NCI-H2227 treated with DMSO at 0.1 percent for 48 hours (cell line): ENCODE measurements around the gene CAMK1G.

Experiments used
- DNase-seq: peaks from one replicate; lab custom pipeline; 2025; lab: John Stamatoyannopoulos, UW

Gene CAMK1G

DNA sequence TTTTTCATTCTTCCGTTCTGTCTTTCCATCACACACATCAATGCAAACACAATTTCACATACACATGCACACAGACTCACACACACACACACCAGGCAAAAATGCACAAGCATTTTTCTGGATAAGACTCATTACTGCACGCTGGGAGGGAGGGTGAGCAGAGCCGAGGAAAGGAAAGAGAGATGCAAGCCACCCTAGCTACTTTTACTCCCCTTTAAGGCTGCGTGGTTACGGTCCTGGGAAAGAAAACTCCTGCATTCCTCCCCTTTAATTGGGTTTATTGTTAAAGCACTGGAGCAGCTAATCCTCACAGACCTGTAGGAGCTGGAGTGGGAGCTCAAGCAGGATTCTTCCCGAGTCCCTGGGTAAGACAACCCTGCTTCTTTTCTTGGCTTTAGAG is at the start of gene CAMK1G:
Gene CAMK1G, plus strand, starts transcription at position 307 of the 400 bp plus-strand sequence. CDS start 11,270 bp downstream, outside the sequence.
- peak; percentile 88 for DNase-seq

- no peak for DNase-seq
These were observed 48.8 kb upstream of the CAMK1G start for GRCh38 chr1:209534496-209535250.

- DNase-seq, result no peak
These were observed 46.7 kb upstream of the CAMK1G start for GRCh38 chr1:209536843-209537242.

GRCh38 chr1:209537336-209538114 is 46.0 kb upstream of the CAMK1G start:
- DNase-seq, result no peak

DNA sequence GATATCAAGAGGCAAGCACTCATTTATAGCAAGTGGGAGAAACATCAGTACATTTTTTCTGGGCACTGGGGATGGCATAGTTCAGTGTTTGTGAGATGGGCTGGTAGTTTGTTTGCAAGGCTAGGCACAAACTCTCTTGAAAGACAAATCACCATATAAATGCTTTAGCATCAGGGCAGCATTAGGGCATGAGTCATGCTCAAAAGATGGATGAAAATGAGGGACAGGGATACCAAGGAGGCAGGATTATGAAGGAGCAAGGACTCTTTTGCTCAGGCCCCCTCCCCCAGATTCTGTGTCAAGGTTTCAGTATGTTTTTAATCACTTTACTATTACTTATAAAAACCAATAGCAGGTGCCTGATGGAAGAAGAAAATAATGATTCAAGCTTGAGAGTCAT is 43.9 kb upstream of the CAMK1G start:
- no peak for DNase-seq

DNA sequence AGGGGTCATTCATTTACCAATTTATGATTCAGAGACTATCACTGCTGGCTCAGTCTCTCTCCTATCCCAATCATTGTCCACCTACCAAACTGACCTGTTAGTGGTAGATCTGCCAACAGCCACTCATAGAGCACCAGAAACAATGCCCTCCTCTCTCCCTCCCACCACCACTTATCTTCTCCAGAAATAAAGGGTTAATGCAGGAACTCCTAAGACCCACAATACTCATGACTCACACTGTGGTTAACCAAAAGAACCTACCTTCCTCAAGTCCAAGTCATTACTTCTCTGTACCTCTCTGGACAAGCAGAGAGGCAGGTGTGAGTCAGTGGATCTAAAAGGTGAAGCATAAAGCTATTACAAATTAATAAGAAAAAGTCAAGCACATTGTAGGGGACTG is 40.9 kb upstream of the CAMK1G start:
- no peak for DNase-seq

GRCh38 chr1:209544098-209544497 is 39.4 kb upstream of the CAMK1G start:
- no peak for DNase-seq

- DNase-seq, result no peak
These were observed 38.1 kb upstream of the CAMK1G start for GRCh38 chr1:209545423-209545822.

DNA sequence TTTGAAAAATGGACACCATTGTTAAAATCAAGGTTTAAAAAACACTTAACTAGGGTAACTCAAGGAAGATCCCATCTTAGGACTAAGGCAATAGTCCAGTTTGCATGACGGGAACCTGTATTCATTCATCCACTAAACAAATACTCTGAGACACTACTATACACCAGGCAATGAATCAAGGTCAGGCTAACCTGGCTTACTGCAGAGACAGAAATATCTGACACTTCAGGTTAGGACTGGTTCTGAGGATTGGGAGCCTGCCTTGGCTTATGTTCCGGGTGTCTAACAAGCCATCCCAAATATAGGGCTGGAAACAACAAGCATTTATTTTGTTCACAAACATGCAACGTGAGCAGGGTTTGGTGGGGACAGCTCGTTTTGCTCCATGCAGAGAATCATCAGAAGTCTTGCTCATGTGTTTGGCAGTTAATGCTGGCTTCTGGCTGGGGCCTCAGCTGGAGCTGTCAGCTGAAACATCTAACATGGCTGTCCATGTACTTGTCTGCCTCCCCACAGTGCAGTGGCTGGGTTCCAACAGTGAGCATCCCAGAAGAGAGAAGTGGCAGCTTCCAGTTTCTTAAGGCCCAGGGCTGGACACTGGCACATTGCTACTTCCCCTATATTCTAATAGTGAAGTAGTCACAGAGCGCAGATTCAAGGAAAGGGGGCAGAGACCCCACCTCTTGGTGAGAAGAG is 37.0 kb upstream of the CAMK1G start:
- DNase-seq, result no peak

DNA sequence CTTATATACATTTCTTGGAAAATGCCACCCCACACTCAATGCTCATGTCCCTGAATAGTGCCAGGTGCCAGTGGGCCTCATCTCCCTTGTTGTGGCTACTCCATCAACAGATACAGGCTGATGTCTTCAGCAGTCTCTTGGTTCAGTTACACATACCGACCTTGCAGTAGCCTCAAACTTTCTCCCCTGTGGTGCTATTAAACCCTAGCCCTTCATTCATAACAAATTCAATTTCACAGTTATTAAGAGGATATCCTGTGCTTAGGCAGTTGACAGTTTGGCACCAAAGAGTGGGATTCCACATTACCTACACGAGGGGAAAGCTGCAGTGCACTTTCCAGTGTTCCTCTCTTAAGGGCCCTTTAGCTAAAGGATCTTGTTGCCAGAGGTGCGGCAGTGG is 35.9 kb upstream of the CAMK1G start:
- DNase-seq, result no peak

GRCh38 chr1:209549443-209550205 is 33.9 kb upstream of the CAMK1G start:
- DNase-seq, result peak; percentile 58

GRCh38 chr1:209550519-209550918 is 33.0 kb upstream of the CAMK1G start:
- DNase-seq, result no peak

DNA sequence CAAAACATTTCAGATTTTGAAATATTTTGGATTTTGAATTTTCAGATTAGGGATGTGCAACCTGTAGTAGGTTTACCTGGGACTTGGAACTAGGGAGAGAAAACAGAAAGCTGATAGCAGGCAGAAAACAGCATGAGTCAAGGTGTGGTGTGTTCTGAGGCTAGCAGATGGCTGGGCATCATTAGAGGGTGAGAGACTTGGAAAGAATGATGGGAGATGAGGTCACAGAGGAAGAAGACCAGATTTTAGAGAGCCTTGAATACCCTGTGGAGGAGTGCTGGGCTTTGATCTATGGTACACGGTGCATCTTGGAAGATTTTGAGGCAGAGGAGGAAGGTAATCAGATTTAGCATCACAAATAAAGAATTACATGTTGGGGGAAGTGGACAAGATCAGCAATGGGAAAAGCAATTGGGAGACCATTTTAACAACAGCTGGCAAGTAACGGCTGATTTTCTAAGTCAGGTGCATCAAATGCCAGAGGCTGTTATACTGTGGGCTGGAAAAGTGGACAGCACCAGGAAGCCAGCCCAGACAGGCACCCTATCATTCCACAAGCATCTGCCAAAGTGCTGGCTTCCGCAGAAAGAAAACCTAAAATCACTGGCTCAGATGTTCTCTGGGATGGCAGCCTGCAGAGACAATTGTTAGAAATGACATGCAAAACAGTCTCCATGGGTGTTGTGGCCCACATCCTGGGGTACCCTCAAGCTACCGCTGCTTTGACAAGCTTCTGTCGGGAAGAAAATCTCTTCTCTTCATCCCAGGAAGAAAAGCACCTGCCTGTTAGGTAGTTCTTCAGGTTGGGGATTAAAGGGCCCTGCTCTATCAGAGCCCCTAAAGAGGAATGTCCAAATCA is 30.9 kb upstream of the CAMK1G start:
- DNase-seq, result no peak

DNA sequence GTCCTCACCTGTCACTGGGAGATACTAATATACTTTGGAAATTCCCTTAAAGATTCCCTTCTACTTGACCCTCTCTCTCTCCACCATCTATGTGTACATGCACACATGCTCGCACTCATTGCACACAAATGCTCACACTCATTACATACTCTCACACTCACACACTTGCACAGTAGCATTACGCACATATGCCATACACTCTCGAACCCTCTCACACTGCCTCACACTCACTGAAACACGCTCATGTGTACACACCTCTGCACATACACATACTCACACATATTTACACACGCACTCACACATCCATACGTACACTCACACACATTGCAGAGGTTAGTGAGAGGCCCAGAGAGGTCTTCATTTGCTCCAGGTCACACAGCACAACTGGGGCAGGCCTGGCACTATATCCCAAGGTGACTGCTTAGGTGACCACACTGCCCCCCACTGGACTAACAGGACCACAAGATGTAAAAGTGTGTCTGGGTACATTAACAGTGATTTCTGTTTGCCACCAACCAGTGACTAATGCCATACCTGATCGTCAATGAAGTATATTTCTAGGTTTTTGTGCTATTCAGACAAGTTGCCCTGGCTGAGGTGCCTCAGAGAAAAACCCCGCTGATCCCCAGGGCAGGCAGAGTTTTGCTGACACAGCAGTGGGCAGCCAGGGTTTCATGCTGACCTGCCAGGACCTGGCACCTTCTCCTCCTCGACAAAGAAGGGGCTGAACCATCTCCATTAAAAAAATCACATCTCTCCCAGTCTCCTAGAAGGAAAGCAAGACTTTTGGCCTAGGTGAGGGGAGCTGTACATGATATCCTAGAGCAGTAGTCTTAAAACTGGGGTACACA is 28.5 kb upstream of the CAMK1G start:
- DNase-seq, result no peak

- DNase-seq, result no peak
These were observed 27.3 kb upstream of the CAMK1G start for GRCh38 chr1:209556162-209556690.

DNA sequence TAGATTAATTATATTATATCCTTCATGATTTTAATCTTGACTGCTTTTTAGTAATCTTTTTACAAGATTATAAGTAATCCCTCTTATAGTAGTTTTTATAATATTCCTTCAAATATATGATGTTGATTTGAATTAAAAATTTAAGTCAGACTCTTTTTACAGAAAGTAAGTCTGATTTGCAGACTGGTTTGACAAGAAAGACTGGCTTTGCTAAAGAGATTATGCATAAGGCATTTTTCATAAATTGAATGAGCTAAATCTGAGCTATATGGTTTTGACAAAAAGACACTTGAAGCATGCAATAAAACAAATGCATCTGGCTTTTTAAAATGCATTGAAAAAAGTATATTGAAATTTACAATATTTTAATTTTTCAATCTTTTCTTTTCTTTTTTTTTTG is 26.3 kb upstream of the CAMK1G start:
- DNase-seq, result no peak

GRCh38 chr1:209560529-209560928 is 23.0 kb upstream of the CAMK1G start:
- DNase-seq, result no peak

GRCh38 chr1:209560952-209561351 is 22.6 kb upstream of the CAMK1G start:
- no peak for DNase-seq

DNA sequence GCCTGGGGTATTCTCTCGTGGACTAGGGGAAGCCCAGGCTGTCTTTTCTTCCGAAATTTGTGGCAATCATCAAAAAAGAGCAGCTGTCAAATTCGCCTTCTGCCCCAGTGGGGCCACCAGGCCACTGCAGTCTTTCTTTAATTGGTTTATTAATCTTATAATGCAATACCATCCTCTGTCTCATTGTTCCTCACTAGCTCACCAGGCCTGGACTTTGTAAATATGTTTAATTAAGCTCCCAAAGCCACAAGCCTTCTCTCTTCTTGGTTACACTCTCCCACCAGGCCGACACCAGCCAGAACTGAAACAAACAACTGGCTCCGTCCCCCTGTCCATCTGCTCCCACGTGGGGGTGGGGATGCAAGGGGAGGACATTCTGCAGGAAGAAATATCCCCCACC is 22.0 kb upstream of the CAMK1G start:
- no peak for DNase-seq

- DNase-seq, result no peak
These were observed 18.7 kb upstream of the CAMK1G start for GRCh38 chr1:209564849-209565248.
